ENCODE results near the gene ABR. TPM values are rescaled to one million over a fixed set of nuclear protein-coding genes. Genes with fewer than 3 reads are reported as not detected.

Gene ABR
- total and polyA plus RNA-seq, 2 donors from 2014 or later = 18.7 to 116 TPM

GRCh38 chr17:1004769-1005295 is 174.9 kb downstream of the ABR start:
- Histone ChIP-seq H3K27me3 (ENCODE audit: control insufficient read depth, insufficient read depth, low read length) (no peaks in the 10 kb centered on the region), H3K27ac (ENCODE audit: low read depth in 2 of 2, low read length in 2 of 2) (no peak overlapping the region), H3K9me3 (ENCODE audit: control insufficient read depth in 2 of 3, insufficient read depth in 1 of 3, low read length in 3 of 3) (no peaks in the 10 kb centered on the region), H3K9ac (ENCODE audit: low read length in 3 of 3) (no peak overlapping the region), H3K36me3 (ENCODE audit: control insufficient read depth in 2 of 3, insufficient read depth in 3 of 3, low read length in 3 of 3) (peaks cover 2 to 42% (median 19%) of the 10 kb centered on the region in 3 donors), H3K4me1 (ENCODE audit: control insufficient read depth in 2 of 3, insufficient read depth in 2 of 3, low read depth in 1 of 3, low read length in 3 of 3) (peaks cover 0 to 33% (median 31%) of the 10 kb centered on the region in 3 donors), H3K4me3 (ENCODE audit: low read length in 3 of 3) (no peak overlapping the region)
- DNase-seq (no peak), FAIRE-seq (no peak)
- TF ChIP-seq CTCF (IDR thresholded peaks at IDR 0.05; ENCODE audit: borderline replicate concordance, extremely low read depth, insufficient read depth) = no peak
- intact Hi-C loops (cut with DNase I) = no loop called here

DNA sequence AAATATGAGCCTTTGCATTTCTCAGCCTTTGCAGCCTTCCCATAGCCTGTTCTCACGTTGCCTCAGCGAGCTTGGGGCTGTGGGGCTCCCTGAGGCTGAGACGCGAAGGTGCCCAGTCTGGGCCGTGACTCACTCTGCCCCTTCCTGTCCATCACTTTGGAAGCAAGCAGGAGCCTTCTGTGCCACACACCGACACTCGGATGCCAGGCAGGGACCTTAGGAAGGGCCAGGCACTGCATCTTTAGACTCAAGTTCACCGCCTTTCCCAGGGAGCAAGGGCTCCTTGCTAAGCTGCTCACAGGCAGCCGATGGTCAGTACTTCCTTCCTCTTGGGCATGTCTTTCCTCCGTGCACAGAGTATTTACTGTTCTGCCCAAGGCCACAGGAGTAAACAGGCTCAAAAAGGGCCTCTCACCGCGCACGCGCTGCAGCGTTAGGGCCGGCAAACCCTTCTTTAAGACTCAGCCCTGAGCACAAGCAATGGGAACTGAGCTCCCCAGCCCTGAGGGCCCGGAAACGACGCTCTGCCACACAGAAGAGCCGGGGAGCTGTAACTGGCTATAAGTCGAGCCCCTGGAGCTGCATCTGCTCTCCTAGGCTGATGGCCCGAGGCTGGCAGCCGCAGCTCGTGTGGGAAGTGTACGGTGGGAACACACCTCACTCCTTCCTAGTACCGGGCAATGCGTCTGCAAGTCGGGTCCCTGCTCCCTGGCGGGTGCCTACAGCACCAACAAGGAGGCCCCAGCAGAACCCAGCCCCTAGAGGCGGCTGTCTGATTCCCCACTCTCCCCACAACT is 175.6 kb downstream of the ABR start:
- Histone ChIP-seq H3K9ac (ENCODE audit: low read length in 3 of 3) (no peak overlapping the region), H3K9me3 (ENCODE audit: control insufficient read depth in 2 of 3, insufficient read depth in 1 of 3, low read length in 3 of 3) (no peaks in the 10 kb centered on the region), H3K36me3 (ENCODE audit: control insufficient read depth in 2 of 3, insufficient read depth in 3 of 3, low read length in 3 of 3) (peaks cover 6 to 41% (median 18%) of the 10 kb centered on the region in 3 donors), H3K27ac (ENCODE audit: low read depth in 2 of 2, low read length in 2 of 2) (no peak overlapping the region), H3K4me3 (ENCODE audit: low read length in 3 of 3) (no peak overlapping the region), H3K4me1 (ENCODE audit: control insufficient read depth in 2 of 3, insufficient read depth in 2 of 3, low read depth in 1 of 3, low read length in 3 of 3) (peaks cover 0 to 33% (median 31%) of the 10 kb centered on the region in 3 donors), H3K27me3 (ENCODE audit: control insufficient read depth, insufficient read depth, low read length) (no peaks in the 10 kb centered on the region)
- TF ChIP-seq CTCF (IDR thresholded peaks at IDR 0.05; ENCODE audit: borderline replicate concordance, extremely low read depth, insufficient read depth) = no peak
- peak in 1 of 5 donors; percentile 77 for DNase-seq
- intact Hi-C loops (cut with DNase I) = no loop called here
- FAIRE-seq = no peak

DNA sequence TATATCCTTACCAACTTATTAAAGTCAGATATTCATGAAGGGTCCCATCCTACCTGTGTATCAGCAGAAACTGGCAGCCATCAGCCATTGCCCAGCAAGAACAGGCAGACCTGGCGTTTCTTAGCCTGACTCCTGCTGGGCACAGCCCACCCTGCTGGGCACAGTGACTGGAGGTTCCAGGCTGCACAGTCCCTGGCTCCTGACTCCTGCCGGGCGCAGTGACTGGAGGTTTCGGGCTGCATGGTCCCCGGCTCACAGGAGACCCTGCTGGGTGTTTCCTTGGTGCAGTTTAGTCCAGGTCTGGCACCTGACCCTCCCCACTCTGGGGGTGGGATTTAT is 176.2 kb downstream of the ABR start:
- Histone ChIP-seq H3K27ac (ENCODE audit: low read depth in 2 of 2, low read length in 2 of 2) (no peak overlapping the region), H3K4me3 (ENCODE audit: low read length in 3 of 3) (no peak overlapping the region), H3K27me3 (ENCODE audit: control insufficient read depth, insufficient read depth, low read length) (no peaks in the 10 kb centered on the region), H3K9ac (ENCODE audit: low read length in 3 of 3) (no peak overlapping the region), H3K36me3 (ENCODE audit: control insufficient read depth in 2 of 3, insufficient read depth in 3 of 3, low read length in 3 of 3) (peaks cover 6 to 41% (median 15%) of the 10 kb centered on the region in 3 donors), H3K9me3 (ENCODE audit: control insufficient read depth in 2 of 3, insufficient read depth in 1 of 3, low read length in 3 of 3) (no peaks in the 10 kb centered on the region), H3K4me1 (ENCODE audit: control insufficient read depth in 2 of 3, insufficient read depth in 2 of 3, low read depth in 1 of 3, low read length in 3 of 3) (peaks cover 0 to 34% (median 31%) of the 10 kb centered on the region in 3 donors)
- no peak for FAIRE-seq
- intact Hi-C loops (cut with DNase I) = no loop called here
- no peak for TF ChIP-seq CTCF (IDR thresholded peaks at IDR 0.05; ENCODE audit: borderline replicate concordance, extremely low read depth, insufficient read depth)
- DNase-seq = no peak
